Activated CD4-positive, alpha-beta T cell treated with anti-CD3 and anti-CD28 coated beads for 36 hours (primary cell): Measurements from ENCODE around the gene MED22. TPM values are rescaled to one million over a fixed set of nuclear protein-coding genes. Genes with fewer than 3 reads are reported as not detected.

Experiments
- ATAC-seq: fragments of 200-7000 bp; cut with Tn5 transposase; one replicate; pipeline ENCODE4 v1.10.0; 2021; ENCODE audit warnings: mild to moderate bottlenecking, moderate library complexity
- CTCF ChIA-PET: fragments of 350-600 bp; sonication (Branson Sonifier 250); formaldehyde crosslinking; loops from one replicate; lab custom pipeline; 2021; ENCODE audit warnings: antibody characterized with exemption; lab: Charles Lee
- POLR2A ChIA-PET: fragments of 350-600 bp; sonication (Branson Sonifier 250); formaldehyde crosslinking; loops from one replicate; lab custom pipeline; 2021; ENCODE audit warnings: antibody characterized with exemption, inconsistent platforms; lab: Charles Lee
- DNase-seq: peaks from one replicate; pipeline ENCODE4 v3.0.0-alpha.2; 2020
- H3K27ac Mint-ChIP-seq: one replicate; pipeline ENCODE4 v1.8.0; 2021; ENCODE audit warnings: mixed read lengths
- H3K27me3 Mint-ChIP-seq: one replicate; pipeline ENCODE4 v1.8.0; 2021; ENCODE audit warnings: mixed read lengths
- H3K36me3 Mint-ChIP-seq: one replicate; pipeline ENCODE4 v1.8.0; 2021; ENCODE audit warnings: low read depth, mixed read lengths
- H3K4me1 Mint-ChIP-seq: one replicate; pipeline ENCODE4 v1.8.0; 2021; ENCODE audit warnings: mixed read lengths
- H3K4me3 Mint-ChIP-seq: one replicate; pipeline ENCODE4 v1.8.0; 2021; ENCODE audit warnings: mild to moderate bottlenecking, moderate library complexity, mixed read lengths
- H3K9me3 Mint-ChIP-seq: one replicate; pipeline ENCODE4 v1.8.0; 2021; ENCODE audit warnings: low read depth, mixed read lengths
- intact Hi-C, 2 experiments: fragments of 100-400 bp; cut with DNase I in 1 of 2; cut with micrococcal nuclease in 1 of 2; formaldehyde crosslinking; loops; one replicate each; pipeline versions ENCODE4 v1.14.2 to v1.15.1; 2022 to 2024; cut with DNase I, micrococcal nuclease
- total RNA-seq, 2 experiments: library from RNA; stranded (reverse); gene quantifications; one replicate each; pipeline ENCODE4 v1.2.3, GENCODE V29; 2021

Gene MED22
- total RNA-seq, 2 experiments from 2014 or later: 22.9 to 26.4 TPM

DNA sequence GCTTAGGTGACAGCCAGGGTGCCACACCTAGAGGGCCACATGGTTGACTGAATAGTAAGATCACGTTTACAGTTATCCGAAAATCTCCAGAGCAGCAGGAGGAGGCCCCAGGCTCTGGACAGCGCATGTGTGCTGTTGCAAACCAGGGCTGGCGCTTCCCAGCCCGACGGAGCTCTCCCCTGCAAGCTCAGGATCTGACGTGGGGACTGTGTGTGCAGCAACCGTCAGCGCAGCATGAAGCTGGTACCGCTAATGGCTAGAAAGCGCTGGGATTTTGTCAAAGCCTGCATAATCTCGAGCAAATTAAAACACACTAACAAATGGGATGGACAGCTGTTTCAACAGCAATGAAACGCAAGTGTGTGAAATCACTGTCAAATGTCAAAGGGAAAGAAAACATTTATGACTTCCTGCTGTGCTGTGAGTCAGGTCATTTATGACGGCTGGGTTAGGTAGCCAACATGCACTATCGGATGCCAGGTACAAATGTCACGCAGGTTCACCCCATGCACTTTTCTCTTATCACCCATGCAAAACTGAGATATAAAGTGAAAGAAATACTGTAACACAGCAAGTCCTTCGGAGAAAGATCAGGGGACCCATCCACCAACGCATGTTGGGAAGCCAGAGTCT lies 20.4 kb upstream of the MED22 start:
- H3K9me3 Mint-ChIP-seq: no peaks in the 10 kb centered on the region
- intact Hi-C loops: no loop called here
- H3K4me1 Mint-ChIP-seq: peaks cover 59% of the 10 kb centered on the region
- peaks cover 95% of the 10 kb centered on the region for H3K36me3 Mint-ChIP-seq
- DNase-seq (no peak), ATAC-seq (no peak)
- CTCF ChIA-PET: no interaction called here
- H3K27ac Mint-ChIP-seq: peak overlapping the region; percentile 76
- H3K27me3 Mint-ChIP-seq: no peaks in the 10 kb centered on the region
- POLR2A ChIA-PET: interaction anchor here (9.9 kb wide), 1 partner anchor 16 kb away, joined by 287 read pairs; the partner anchor contains the start of genes MED22, RPL7A, SURF1 and SURF2
- H3K4me3 Mint-ChIP-seq: peak overlapping the region; percentile 100

DNA sequence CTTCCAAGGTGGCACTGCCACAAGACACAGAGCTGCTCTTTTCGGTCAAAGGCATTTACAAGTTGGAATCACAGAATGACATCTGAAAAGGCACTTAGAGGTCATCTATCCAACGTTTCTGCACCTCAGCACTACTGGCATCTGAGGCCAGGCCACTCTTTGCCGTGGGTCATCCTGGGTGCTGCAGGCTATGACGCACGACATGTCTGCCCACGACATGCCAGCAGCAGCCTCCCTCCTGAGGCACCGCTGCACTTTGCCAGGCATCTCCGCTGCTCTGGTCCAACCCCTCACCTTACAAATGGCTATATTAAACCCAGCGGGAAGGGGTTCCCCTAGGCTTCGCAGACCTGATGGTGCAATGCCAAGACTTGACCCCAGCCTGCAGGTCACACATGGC lies 19.8 kb upstream of the MED22 start:
- H3K4me1 Mint-ChIP-seq: peaks cover 55% of the 10 kb centered on the region
- no peaks in the 10 kb centered on the region for H3K27me3 Mint-ChIP-seq
- ChIA-PET CTCF (no interaction called here), POLR2A (interaction anchor here (9.9 kb wide), 1 partner anchor 16 kb away, joined by 287 read pairs; the partner anchor contains the start of genes MED22, RPL7A, SURF1 and SURF2)
- intact Hi-C loops: no loop called here
- DNase-seq (no peak), ATAC-seq (no peak)
- no peak overlapping the region for H3K27ac Mint-ChIP-seq
- no peak overlapping the region for H3K4me3 Mint-ChIP-seq
- H3K36me3 Mint-ChIP-seq: peaks cover 96% of the 10 kb centered on the region
- H3K9me3 Mint-ChIP-seq: no peaks in the 10 kb centered on the region

DNA sequence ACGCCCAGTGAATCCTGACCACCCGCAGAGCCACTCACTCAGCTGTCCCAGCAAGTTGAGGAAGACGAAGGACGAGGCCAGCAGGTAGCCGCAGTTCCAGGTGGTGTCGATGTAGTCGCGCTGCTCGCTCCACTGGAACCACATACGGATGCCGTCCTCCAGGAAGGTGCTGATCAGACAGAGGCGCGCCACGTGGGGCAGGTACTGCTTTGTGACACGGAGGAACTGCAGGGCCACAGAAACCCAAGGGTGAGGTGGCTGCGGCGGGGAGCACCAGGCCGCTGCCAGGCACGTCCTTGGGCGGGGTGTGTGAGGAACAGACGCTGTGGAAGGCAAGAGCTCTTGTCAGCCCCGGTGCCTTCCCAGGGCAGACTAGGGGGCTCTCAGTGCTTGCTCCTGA lies 19.3 kb upstream of the MED22 start:
- ChIA-PET POLR2A (interaction anchor here (0.5 to 9.9 kb wide), 2 partner anchors 15 to 776 kb away, joined by 7 to 287 read pairs; partner anchors contain the start of genes MED22, RPL7A, SURF1 and SURF2), CTCF (interaction anchor here (1.3 kb wide), 1 partner anchor 37 kb away, joined by 5 read pairs; no protein-coding TSS in a partner anchor)
- ATAC-seq (no peak), DNase-seq (no peak)
- peaks cover 95% of the 10 kb centered on the region for H3K36me3 Mint-ChIP-seq
- no peaks in the 10 kb centered on the region for H3K9me3 Mint-ChIP-seq
- H3K4me3 Mint-ChIP-seq: no peak overlapping the region
- H3K4me1 Mint-ChIP-seq: peaks cover 52% of the 10 kb centered on the region
- H3K27me3 Mint-ChIP-seq: no peaks in the 10 kb centered on the region
- H3K27ac Mint-ChIP-seq: no peak overlapping the region
- intact Hi-C loops: no loop called here

DNA sequence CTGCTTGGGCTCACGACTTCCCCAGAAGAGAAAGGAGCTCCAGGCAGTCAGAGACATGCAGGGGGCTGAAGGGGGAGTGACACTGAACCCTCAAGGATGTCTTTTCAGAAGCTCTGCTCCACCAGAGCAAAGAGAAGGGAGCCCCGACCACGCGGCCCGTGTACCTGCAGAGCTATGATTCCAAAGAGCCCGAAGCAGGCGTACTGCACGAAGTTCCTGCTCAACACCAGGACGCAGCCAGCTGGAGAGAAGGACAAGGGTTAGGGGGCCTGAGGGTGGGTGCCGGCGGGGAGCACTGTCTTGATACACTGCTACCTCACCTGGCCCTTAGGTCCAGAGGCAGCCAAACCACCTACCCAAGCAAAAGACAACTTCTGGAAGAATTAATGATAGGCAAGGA lies 18.5 kb upstream of the MED22 start:
- intact Hi-C loops: no loop called here
- Mint-ChIP-seq H3K27ac (no peak overlapping the region), H3K27me3 (no peaks in the 10 kb centered on the region), H3K4me1 (peaks cover 51% of the 10 kb centered on the region), H3K4me3 (no peak overlapping the region), H3K36me3 (peaks cover 96% of the 10 kb centered on the region), H3K9me3 (no peaks in the 10 kb centered on the region)
- CTCF ChIA-PET: interaction anchor here (1.1 to 1.3 kb wide), 2 partner anchors 8 to 36 kb away, joined by 4 to 5 read pairs; no protein-coding TSS in a partner anchor
- ATAC-seq: no peak
- no peak for DNase-seq
- POLR2A ChIA-PET: interaction anchor here (0.5 to 9.9 kb wide), 2 partner anchors 14 to 777 kb away, joined by 7 to 287 read pairs; partner anchors contain the start of genes MED22, RPL7A, SURF1 and SURF2

DNA sequence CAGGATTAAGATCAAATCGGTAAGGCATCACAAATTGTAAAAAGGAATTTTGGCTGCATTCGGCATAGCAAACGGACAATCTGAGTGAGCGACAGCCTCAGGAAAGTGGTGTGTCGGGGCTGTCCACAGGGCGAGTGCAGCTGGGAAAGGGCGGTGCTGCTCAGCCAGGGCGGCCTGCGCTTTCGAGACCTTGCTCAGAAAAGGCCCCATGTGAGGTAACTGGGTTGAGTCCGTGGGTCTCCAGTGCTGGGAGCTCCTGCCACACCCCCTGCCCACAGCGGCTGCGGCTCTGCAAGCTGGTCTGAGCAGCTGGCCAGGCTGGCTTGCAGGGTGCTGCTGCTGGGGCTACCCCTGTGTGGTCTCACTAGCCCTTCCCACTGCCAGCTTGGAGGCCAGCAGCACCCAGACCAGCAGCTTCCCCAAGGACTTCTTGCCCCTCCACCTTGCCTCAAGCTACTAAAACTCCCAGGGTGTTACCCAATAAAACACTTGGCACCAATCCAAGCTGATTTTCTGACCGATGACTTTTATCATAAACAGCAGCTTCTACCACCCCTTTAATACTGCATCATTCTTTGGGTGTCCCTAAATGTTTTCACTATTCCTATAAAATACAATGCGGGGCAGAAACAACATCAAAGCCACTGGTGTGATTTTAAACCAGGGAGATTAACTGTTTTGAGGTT lies 14.6 kb upstream of the MED22 start:
- ChIA-PET CTCF (interaction anchor here (1.3 to 1.8 kb wide), 2 partner anchors 10 to 16 kb away, joined by 3 to 4 read pairs; no protein-coding TSS in a partner anchor), POLR2A (interaction anchor here (1.1 to 2.3 kb wide), 2 partner anchors 10 to 12 kb away, joined by 6 to 8 read pairs; no protein-coding TSS in a partner anchor)
- Mint-ChIP-seq H3K27ac (peak overlapping the region; percentile 16), H3K27me3 (no peaks in the 10 kb centered on the region), H3K36me3 (peaks cover 79% of the 10 kb centered on the region), H3K4me3 (no peak overlapping the region), H3K9me3 (no peaks in the 10 kb centered on the region), H3K4me1 (peaks cover 52% of the 10 kb centered on the region)
- DNase-seq (no peak), ATAC-seq (no peak)
- intact Hi-C loops: no loop called here

DNA sequence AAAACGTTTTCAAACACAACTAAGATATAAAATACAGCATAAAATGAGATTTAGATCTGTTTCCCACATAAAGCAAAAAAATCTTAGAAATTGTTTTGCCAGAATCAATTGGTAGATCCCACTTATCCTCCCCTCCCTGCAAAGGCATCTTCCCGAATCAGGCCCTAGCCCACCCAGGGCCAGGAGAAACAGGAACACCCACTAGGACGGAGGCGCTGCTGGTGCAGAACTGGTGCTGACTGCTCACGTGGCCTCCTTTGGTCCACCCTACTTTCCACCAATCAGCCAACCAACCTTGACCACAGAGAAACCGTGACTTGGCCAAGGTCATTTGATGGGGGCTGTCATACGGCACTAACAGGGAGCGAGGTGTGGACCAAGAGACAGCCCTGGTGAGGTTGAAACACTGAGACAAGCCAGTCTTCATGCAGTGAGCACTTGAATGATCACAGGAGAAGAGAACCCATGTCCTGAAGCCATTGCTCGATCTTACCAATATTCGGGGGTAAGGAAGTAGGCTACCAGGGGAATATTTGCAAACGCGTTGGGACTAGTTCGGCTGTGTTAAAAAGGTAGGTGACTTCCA lies 13.7 kb upstream of the MED22 start:
- Mint-ChIP-seq H3K9me3 (no peaks in the 10 kb centered on the region), H3K4me3 (no peak overlapping the region), H3K27me3 (no peaks in the 10 kb centered on the region), H3K36me3 (peaks cover 72% of the 10 kb centered on the region), H3K27ac (peak overlapping the region; percentile 74), H3K4me1 (peaks cover 54% of the 10 kb centered on the region)
- POLR2A ChIA-PET: interaction anchor here (2.3 to 2.5 kb wide), 2 partner anchors 10 to 11 kb away, joined by 6 to 32 read pairs; no protein-coding TSS in a partner anchor
- intact Hi-C loops: no loop called here
- ATAC-seq (no peak), DNase-seq (no peak)
- CTCF ChIA-PET: interaction anchor here (1.0 to 1.3 kb wide), 2 partner anchors 9 to 15 kb away, joined by 3 to 6 read pairs; no protein-coding TSS in a partner anchor

GRCh38 chr9:133360400-133361393 lies 12.8 kb upstream of the MED22 start:
- no peak for DNase-seq
- intact Hi-C loops: no loop called here
- Mint-ChIP-seq H3K27ac (peak overlapping the region; percentile 74), H3K27me3 (no peaks in the 10 kb centered on the region), H3K4me3 (no peak overlapping the region), H3K4me1 (peaks cover 51% of the 10 kb centered on the region), H3K36me3 (peaks cover 63% of the 10 kb centered on the region), H3K9me3 (no peaks in the 10 kb centered on the region)
- no peak for ATAC-seq
- ChIA-PET CTCF (interaction anchor here (0.9 to 1.0 kb wide), 2 partner anchors 10 kb away, joined by 3 to 6 read pairs; no protein-coding TSS in a partner anchor), POLR2A (interaction anchor here (2.5 kb wide), 1 partner anchor 10 kb away, joined by 32 read pairs; no protein-coding TSS in a partner anchor)

DNA sequence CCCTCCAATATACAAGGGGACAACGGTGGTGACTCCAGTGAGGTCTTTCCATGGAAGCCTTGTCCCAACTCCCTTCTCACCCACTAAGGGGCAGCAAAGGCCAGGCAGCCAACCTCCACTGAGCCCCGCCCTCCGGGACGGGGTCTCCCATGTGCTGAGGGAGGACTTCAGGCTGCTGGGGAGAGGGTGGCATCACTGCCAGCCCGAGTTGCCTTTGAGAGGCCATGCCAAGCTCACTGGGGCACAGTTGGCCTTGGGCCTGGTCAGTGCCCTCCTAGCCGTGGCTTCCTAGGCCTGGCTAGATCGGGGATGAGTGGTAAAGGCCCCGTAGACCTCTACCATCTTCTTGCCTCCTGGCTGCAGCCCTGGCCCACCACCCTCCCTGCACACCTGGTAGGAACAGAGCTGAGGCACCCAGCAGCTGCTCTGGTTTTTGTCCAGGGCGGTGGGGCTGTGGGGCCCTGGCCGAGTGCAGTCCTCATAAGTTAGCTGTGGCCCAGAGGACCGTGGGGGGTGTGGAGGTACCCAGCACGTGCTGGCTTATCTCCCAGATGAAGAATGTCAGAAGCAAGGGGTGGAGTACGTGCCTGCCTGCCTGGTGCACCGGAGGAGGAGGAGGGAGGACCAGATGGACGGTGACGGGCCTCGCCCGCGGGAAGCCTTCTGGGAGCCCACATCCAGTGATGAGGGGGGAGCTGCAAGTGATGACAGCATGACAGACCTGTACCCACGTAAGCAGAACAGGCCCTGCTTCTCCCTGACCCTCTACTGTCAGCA lies 11.7 kb upstream of the MED22 start:
- CTCF ChIA-PET: interaction anchor here (0.9 kb wide), 1 partner anchor 12 kb away, joined by 3 read pairs; no protein-coding TSS in a partner anchor
- Mint-ChIP-seq H3K4me1 (peaks cover 58% of the 10 kb centered on the region), H3K27me3 (no peaks in the 10 kb centered on the region), H3K9me3 (no peaks in the 10 kb centered on the region), H3K36me3 (peaks cover 52% of the 10 kb centered on the region), H3K4me3 (peak overlapping the region; percentile 2), H3K27ac (peak overlapping the region; percentile 66)
- ATAC-seq (peak; percentile 27), DNase-seq (peak; percentile 67)
- intact Hi-C loops: loop anchor here (1.0 to 10.0 kb wide), 3 partner anchors 43 to 705 kb away; partner anchors contain the start of gene BRD3 (in 1 of the 2)
- POLR2A ChIA-PET: interaction anchor here (0.7 to 2.5 kb wide), 2 partner anchors 12 kb away, joined by 4 to 32 read pairs; partner anchors contain the start of genes MED22 and RPL7A

- H3K4me1 Mint-ChIP-seq: peaks cover 59% of the 10 kb centered on the region
- DNase-seq (no peak), ATAC-seq (no peak)
- H3K4me3 Mint-ChIP-seq: peak overlapping the region; percentile 91
- POLR2A ChIA-PET: interaction anchor here (1.4 to 13.3 kb wide), 2 partner anchors 10 to 13 kb away, joined by 12 to 287 read pairs; partner anchors contain the start of genes MED22 and RPL7A
- peaks cover 38% of the 10 kb centered on the region for H3K36me3 Mint-ChIP-seq
- intact Hi-C loops: loop anchor here (2.0 to 10.0 kb wide), 3 partner anchors 45 to 707 kb away; partner anchors contain the start of genes BRD3 (in 1 of the 2) and REXO4 (in 1 of the 2)
- CTCF ChIA-PET: interaction anchor here (0.6 to 5.4 kb wide), 3 partner anchors 15 to 1401 kb away, joined by 3 to 44 read pairs (median 3); no protein-coding TSS in a partner anchor
- no peaks in the 10 kb centered on the region for H3K27me3 Mint-ChIP-seq
- H3K9me3 Mint-ChIP-seq: no peaks in the 10 kb centered on the region
- H3K27ac Mint-ChIP-seq: peak overlapping the region; percentile 59
Measured at GRCh38 chr9:133357656-133358055, 9.7 kb upstream of the MED22 start.
